Retinal pigment epithelial cell (primary cell): ENCODE measurements around the gene ZNF431.

Source experiments
- DNase-seq: peaks from one replicate; pipeline ENCODE4 v3.0.0-alpha.2; 2010; ENCODE audit warnings: low read depth
- H3K4me3 ChIP-seq: 2 replicates; pipeline ENCODE4 v1.5.1; 2011; ENCODE audit warnings: mild to moderate bottlenecking, low read length, control low read depth, moderate library complexity
- TF ChIP-seq, protein P1 (sequence below): conservative IDR thresholded peaks from 2 replicates; pipeline ENCODE4 v1.5.1; 2011; ENCODE audit warnings: low read depth, low read length, control low read depth, inconsistent platforms

The ZNF431 gene

DNA sequence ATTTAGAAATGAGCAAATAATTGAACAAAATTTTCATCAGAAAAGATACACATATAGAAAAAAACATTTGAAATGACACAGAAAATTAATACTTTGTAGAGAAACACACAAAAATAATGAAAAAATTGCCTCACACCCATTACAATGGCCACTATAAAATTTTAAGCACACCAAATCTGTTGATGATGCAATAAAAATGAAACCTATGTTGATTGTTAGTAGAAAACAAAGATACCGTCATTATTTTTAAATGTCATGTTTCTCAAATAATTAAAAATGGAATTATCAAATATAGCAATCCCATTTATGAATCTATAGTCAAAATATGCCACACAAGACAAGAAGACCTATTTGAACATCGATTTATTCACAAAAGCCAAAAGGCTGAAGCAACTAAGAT, 96.8 kb downstream of the ZNF431 start:
- H3K4me3 ChIP-seq: no peak overlapping the region
- TF ChIP-seq, protein P1, sequence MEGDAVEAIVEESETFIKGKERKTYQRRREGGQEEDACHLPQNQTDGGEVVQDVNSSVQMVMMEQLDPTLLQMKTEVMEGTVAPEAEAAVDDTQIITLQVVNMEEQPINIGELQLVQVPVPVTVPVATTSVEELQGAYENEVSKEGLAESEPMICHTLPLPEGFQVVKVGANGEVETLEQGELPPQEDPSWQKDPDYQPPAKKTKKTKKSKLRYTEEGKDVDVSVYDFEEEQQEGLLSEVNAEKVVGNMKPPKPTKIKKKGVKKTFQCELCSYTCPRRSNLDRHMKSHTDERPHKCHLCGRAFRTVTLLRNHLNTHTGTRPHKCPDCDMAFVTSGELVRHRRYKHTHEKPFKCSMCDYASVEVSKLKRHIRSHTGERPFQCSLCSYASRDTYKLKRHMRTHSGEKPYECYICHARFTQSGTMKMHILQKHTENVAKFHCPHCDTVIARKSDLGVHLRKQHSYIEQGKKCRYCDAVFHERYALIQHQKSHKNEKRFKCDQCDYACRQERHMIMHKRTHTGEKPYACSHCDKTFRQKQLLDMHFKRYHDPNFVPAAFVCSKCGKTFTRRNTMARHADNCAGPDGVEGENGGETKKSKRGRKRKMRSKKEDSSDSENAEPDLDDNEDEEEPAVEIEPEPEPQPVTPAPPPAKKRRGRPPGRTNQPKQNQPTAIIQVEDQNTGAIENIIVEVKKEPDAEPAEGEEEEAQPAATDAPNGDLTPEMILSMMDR: no peak
- no peak for DNase-seq
